ENCODE results near the gene RNPC3.
"Not testable (repeated sequence)": the region's sequence is repeated elsewhere in the genome, so short reads cannot be mapped to it uniquely, and the experiment has no call there.

The RNPC3 gene

DNA sequence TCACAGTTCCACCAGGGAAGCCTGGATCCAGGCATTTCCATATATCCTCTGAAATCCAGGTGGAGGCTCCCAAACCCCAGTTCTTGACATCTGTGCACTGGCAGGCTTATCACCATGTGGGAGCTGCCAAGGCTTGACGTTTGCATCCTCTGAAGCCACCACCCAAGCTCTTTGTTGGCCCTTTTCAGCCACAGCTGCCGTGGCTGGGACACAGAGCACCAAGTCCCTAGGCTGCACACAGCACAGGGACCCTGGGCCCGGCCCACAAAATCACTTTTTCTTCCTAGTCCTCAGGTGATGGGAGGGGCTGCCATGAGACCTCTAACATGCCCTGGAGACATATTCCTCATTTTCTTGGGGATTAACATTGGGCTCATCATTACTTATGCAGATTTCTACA, 22.3 kb downstream of the RNPC3 start:
- H3K27ac ChIP-seq = no peak overlapping the region
- TF ChIP-seq, protein P1, sequence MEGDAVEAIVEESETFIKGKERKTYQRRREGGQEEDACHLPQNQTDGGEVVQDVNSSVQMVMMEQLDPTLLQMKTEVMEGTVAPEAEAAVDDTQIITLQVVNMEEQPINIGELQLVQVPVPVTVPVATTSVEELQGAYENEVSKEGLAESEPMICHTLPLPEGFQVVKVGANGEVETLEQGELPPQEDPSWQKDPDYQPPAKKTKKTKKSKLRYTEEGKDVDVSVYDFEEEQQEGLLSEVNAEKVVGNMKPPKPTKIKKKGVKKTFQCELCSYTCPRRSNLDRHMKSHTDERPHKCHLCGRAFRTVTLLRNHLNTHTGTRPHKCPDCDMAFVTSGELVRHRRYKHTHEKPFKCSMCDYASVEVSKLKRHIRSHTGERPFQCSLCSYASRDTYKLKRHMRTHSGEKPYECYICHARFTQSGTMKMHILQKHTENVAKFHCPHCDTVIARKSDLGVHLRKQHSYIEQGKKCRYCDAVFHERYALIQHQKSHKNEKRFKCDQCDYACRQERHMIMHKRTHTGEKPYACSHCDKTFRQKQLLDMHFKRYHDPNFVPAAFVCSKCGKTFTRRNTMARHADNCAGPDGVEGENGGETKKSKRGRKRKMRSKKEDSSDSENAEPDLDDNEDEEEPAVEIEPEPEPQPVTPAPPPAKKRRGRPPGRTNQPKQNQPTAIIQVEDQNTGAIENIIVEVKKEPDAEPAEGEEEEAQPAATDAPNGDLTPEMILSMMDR (conservative IDR thresholded peaks at IDR 0.05) = no peak

DNA sequence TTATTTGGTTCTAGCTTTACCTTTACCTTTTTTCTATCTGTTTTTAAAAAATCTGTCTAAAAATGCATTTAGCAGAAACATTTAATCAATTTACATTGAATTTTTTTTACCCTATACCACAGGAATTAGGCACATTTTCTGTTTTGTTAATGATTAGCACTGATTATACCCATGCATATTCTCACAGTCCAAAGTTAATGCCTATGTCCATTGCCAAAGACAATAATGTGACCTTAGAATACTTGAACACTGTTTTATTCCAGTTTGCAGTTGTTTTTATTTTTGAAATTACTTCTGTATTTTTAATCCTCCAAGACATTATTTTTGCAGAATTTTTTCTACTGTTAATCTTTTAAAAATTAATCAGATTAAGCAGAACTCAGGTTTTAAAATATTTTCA, 34.9 kb downstream of the RNPC3 start:
- H3K27ac ChIP-seq = no peak overlapping the region
- TF ChIP-seq, protein P1 (conservative IDR thresholded peaks at IDR 0.05) = no peak

DNA sequence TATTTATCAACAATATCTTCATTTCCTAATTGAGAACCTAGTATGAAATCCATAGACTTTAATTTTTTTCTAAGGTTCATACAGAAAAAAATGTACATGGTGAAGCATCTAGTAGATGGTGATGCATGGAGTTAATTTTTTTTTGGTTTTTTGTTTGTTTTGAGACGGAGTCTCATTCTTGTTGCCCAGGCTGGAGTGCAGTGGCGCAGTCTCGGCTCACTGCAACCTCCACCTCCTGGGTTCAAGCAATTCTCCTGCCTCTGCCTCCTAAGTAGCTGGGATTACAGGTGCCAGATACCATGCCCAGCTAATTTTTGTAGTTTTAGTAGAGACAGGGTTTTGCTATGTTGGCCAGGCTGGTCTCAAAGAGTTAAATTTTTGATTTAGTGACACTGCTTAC, 35.6 kb downstream of the RNPC3 start:
- H3K27ac ChIP-seq = not testable (repeated sequence)

DNA sequence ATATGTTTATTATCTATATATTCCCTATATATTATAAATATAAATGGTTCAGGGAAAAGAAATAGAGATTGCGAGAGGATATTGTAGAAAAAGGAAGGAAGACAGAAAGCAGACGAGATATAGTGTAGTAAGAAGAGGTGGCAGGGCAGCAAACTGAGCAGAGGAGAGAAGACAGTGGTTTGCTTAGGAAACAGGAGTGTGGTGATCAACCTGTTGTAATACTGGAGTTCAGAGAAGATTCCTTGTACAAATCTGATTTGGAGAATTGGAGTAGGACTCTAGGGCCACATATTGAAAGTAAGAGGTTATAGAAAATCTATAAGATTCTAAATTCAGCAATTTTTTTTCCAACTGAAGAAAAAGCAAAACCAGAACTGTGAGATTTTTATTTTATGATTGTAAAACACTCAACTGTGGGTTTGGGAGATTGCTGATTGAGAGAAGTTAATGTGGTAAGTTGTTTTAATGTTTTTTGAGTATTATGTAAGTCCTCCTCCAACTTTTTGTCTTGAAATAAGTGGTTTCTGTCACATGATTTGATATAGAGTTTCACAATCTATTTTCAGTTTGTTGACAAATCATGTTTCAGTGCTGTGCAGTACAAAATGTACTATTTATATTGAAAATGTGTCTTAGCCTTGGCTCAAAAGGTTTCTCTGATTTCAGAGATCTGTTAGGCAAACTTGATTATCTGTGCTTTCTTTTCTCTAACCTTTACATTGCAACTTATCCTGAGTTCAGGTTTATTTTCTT, 36.3 kb downstream of the RNPC3 start:
- TF ChIP-seq, protein P1 (conservative IDR thresholded peaks at IDR 0.05) = no peak
- H3K27ac ChIP-seq = no peak overlapping the region

DNA sequence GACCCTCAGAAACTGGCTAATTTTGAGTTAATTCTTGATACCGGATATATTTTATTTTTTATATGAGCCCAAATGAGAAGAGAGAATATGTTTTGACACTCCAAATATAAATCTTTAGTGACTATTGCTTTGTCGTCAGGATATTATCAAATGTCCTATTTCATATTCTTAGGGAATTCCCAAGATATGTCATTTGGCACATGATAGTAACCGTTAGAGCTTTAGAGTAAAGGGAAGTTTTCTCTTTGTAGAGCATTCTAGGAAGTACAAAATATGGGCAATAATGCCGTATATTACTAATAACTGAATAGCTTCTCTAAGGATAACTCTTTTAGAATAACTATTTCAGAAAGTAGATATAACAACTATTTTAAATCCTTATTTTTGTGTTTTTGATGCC, 37.6 kb downstream of the RNPC3 start:
- no peak overlapping the region for H3K27ac ChIP-seq

DNA sequence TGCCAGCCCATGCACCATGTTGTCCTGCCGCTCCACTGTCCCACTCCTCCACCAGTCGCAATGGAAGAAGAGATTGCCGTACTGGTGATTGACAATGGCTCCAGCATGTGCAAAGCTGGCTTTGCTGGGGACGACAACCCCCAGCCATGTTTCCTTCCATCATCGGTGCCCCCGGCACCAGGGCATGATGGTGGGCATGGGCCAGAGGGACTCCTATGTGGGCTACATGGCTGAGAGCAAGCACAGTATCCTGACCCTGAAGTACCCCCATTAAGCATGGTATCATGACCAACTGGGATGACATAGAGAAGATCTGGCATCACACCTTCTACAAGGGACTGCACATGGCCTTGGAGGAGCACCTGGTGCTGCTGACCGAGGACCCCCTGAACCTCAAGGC, 44.0 kb downstream of the RNPC3 start:
- no peak overlapping the region for H3K27ac ChIP-seq
- TF ChIP-seq, protein P1 (conservative IDR thresholded peaks at IDR 0.05) = no peak

More for the DNA sequence above, 37.6 kb downstream of the RNPC3 start:
- TF ChIP-seq, protein P1 (conservative IDR thresholded peaks at IDR 0.05) = no peak

DNA sequence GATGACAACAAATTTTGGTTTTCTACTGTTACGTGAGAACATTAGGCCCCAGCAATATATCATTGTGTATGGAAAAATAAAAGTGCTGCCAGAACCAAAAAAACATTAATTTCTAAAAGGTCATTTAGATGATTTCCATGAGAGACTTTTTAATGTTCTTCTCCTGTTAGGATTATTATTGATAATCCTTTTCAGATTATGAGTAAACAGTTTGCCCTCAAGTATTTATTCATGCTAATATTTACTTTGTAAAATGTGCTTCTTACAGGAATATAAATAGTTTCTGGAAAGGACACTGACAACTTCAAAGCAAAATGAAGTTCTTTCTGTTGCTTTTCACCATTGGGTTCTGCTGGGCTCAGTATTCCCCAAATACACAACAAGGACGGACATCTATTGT, 45.8 kb downstream of the RNPC3 start, which contains the start of gene AMY2B:
Gene AMY2B, plus strand, starts transcription at position 301 of the 400 bp plus-strand sequence. Its CDS starts 14 bp downstream, at position 315.
- not testable (repeated sequence) for H3K27ac ChIP-seq

DNA sequence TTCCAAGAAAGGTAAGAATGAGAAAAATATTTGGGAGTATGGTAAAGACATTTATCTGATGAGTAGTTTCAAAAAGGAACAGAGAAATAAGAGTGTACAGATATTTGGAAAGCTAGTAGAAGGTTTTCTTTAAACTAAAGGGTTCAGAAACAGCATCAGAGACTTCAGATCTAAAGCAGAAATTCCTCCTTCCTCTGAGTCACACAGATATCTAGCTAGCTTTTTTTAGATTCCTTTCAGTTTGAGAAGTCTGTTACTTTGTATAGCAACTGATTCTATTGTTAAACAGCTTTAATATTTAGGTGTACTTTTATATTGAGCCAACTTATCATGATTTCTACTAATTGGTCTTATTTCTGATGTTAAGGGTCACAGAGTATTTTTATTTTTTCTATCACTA, 50.6 kb downstream of the RNPC3 start:
- H3K27ac ChIP-seq = no peak overlapping the region
- TF ChIP-seq, protein P1 (conservative IDR thresholded peaks at IDR 0.05) = no peak

DNA sequence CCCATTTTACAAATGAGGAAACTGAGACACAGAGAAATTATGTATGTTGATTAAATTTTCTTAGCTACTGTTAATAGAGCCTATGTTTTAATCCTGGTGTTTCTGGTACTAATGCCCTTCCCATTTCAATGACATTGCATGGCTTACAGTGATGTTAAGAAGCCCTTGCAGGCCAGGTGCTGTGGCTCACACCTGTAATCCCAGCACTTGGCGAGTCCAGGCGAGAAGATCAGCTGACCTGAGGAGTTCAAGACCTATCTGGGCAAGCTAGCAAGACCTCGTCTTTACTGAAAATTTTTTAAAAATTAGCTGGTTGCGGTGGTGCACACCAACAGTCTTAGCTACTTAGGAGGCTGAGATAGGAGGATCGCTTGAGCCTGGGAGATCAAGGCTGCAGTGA, 51.3 kb downstream of the RNPC3 start:
- not testable (repeated sequence) for H3K27ac ChIP-seq
